Neuronal stem cell (in vitro differentiated cells): Measurements from ENCODE around the gene PLA2G2C.

ENCODE experiments used
- DNase-seq: peaks from one replicate; pipeline ENCODE4 v3.0.0-alpha.2; 2013; ENCODE audit warnings: low spot score
- H2AFZ ChIP-seq: one replicate; pipeline ENCODE4 v1.6.1; 2013; ENCODE audit warnings: mild to moderate bottlenecking, low read length, inconsistent platforms
- H2AK5ac ChIP-seq: 2 replicates; pipeline ENCODE4 v1.6.1; 2013; ENCODE audit warnings: low read depth, mild to moderate bottlenecking, inconsistent platforms, low read length, moderate library complexity, mixed read lengths
- H2BK120ac ChIP-seq: 2 replicates; pipeline ENCODE4 v1.6.1; 2013; ENCODE audit warnings: low read depth, mild to moderate bottlenecking, inconsistent platforms, low read length, moderate library complexity, mixed read lengths
- H2BK12ac ChIP-seq: one replicate; pipeline ENCODE4 v1.6.1; 2013; ENCODE audit warnings: low read length, inconsistent platforms
- H2BK15ac ChIP-seq: 2 replicates; pipeline ENCODE4 v1.6.1; 2013; ENCODE audit warnings: mild to moderate bottlenecking, low read length, inconsistent platforms, mixed read lengths
- H2BK5ac ChIP-seq: one replicate; pipeline ENCODE4 v1.6.1; 2013; ENCODE audit warnings: inconsistent platforms, mild to moderate bottlenecking, low read length, moderate library complexity
- H3K14ac ChIP-seq: one replicate; pipeline ENCODE4 v1.6.1; 2013; ENCODE audit warnings: low read length, inconsistent platforms
- H3K18ac ChIP-seq: 2 replicates; pipeline ENCODE4 v1.6.1; 2013; ENCODE audit warnings: low read length, inconsistent platforms
- H3K23ac ChIP-seq: 2 replicates; pipeline ENCODE4 v1.6.1; 2013; ENCODE audit warnings: low read depth, mild to moderate bottlenecking, mixed read lengths, low read length, inconsistent platforms; ENCODE audit not compliant: poor library complexity
- H3K27ac ChIP-seq: replicated peaks from 3 replicates; pipeline ENCODE4 v1.5.1; 2013; ENCODE audit warnings: low read length, inconsistent platforms
- H3K27me3 ChIP-seq, 3 experiments: 2 replicates each; pipeline ENCODE4 v1.6.1; 2013; ENCODE audit warnings: low read length in 3 of 3, mild to moderate bottlenecking in 2 of 3, inconsistent platforms in 1 of 3, low read depth in 1 of 3, mixed read lengths in 1 of 3, moderate library complexity in 1 of 3; ENCODE audit not compliant: control insufficient read depth in 3 of 3, insufficient read depth in 3 of 3
- H3K36me3 ChIP-seq, 2 donors: replicated peaks in 1 of 2; 2 replicates each; pipeline ENCODE4 v1.6.1; 2013; ENCODE audit warnings: low read length in 2 of 2; ENCODE audit not compliant: control insufficient read depth in 2 of 2, insufficient read depth in 2 of 2
- H3K4ac ChIP-seq: 2 replicates; pipeline ENCODE4 v1.6.1; 2013; ENCODE audit warnings: inconsistent platforms, mild to moderate bottlenecking, low read length, moderate library complexity
- H3K4me1 ChIP-seq, 2 donors: 1 replicate in 1 of 2; 2 replicates in 1 of 2; pipeline ENCODE4 v1.6.1; 2013; ENCODE audit warnings: low read length in 2 of 2, low read depth in 1 of 2; ENCODE audit not compliant: control insufficient read depth in 2 of 2, insufficient read depth in 1 of 2
- H3K4me2 ChIP-seq: one replicate; pipeline ENCODE4 v1.6.1; 2013; ENCODE audit warnings: mild to moderate bottlenecking, low read length, inconsistent platforms; ENCODE audit not compliant: insufficient read depth, poor library complexity, severe bottlenecking
- H3K4me3 ChIP-seq, 2 donors: 2 replicates each; pipeline ENCODE4 v1.5.1; 2013; ENCODE audit warnings: low read length in 2 of 2, mild to moderate bottlenecking in 2 of 2, inconsistent platforms in 1 of 2, moderate library complexity in 1 of 2
- H3K79me1 ChIP-seq: one replicate; pipeline ENCODE4 v1.6.1; 2013; ENCODE audit warnings: low read depth, mild to moderate bottlenecking, inconsistent platforms, low read length, moderate library complexity
- H3K9ac ChIP-seq: one replicate; pipeline ENCODE4 v1.6.1; 2013; ENCODE audit warnings: mild to moderate bottlenecking, low read depth, low read length, inconsistent platforms; ENCODE audit not compliant: poor library complexity
- H3K9me3 ChIP-seq, 2 donors: replicated peaks in 1 of 2; 2 replicates each; pipeline versions ENCODE3 to v1.6.1; 2013; ENCODE audit warnings: low read length in 2 of 2, mild to moderate bottlenecking in 2 of 2, inconsistent platforms in 1 of 2, low read depth in 1 of 2, mixed read lengths in 1 of 2, moderate library complexity in 1 of 2; ENCODE audit not compliant: control insufficient read depth in 2 of 2, insufficient read depth in 1 of 2
- H4K8ac ChIP-seq: one replicate; pipeline ENCODE4 v1.6.1; 2013; ENCODE audit warnings: low read depth, mild to moderate bottlenecking, inconsistent platforms, low read length, moderate library complexity
- H4K91ac ChIP-seq: one replicate; pipeline ENCODE4 v1.6.1; 2013; ENCODE audit warnings: low read length, low read depth, mild to moderate bottlenecking, inconsistent platforms; ENCODE audit not compliant: poor library complexity
- WGBS, 2 donors: extraction: QIAGEN DNeasy Blood & Tissue Kit; methylation state at CpG; one replicate each; pipeline ENCODE4 v1.1.7; 2013; ENCODE audit warnings: missing lambda C conversion rate in 2 of 2, mixed read lengths in 1 of 2; ENCODE audit not compliant: insufficient read length in 2 of 2, insufficient replicate concordance in 1 of 2; ENCODE audit errors: extremely low coverage in 2 of 2; 5-methylcytosine and 5-hydroxymethylcytosine counted together

The PLA2G2C gene

GRCh38 chr1:20197329-20197791 is 11.0 kb upstream of the PLA2G2C start:
- H2AK5ac ChIP-seq, result no peak overlapping the region
- H3K9me3 ChIP-seq, result no peaks in the 10 kb centered on the region
- peaks cover 0 to 12% (median 0%) of the 10 kb centered on the region in 3 experiments for H3K27me3 ChIP-seq
- H2BK5ac ChIP-seq, result no peak overlapping the region
- no peak overlapping the region for H3K23ac ChIP-seq
- H3K4me2 ChIP-seq, result no peak overlapping the region
- no peak overlapping the region for H3K14ac ChIP-seq
- H4K8ac ChIP-seq, result no peak overlapping the region
- no peak overlapping the region for H2BK12ac ChIP-seq
- H2BK120ac ChIP-seq, result no peak overlapping the region
- H3K36me3 ChIP-seq, result no peaks in the 10 kb centered on the region
- H2AFZ ChIP-seq, result no peak overlapping the region
- no peak overlapping the region for H3K4me3 ChIP-seq
- no peaks in the 10 kb centered on the region for H3K79me1 ChIP-seq
- no peak for DNase-seq
- H3K27ac ChIP-seq, result no peak overlapping the region
- H3K18ac ChIP-seq, result no peak overlapping the region
- WGBS, 2 donors, result no CpG with 5 or more reads among the region's 6 CpGs
- no peak overlapping the region for H4K91ac ChIP-seq
- no peak overlapping the region for H2BK15ac ChIP-seq
- H3K4ac ChIP-seq, result no peak overlapping the region
- H3K4me1 ChIP-seq, result no peaks in the 10 kb centered on the region
- no peak overlapping the region for H3K9ac ChIP-seq

- no peaks in the 10 kb centered on the region for H3K4me1 ChIP-seq
- H3K4ac ChIP-seq, result no peak overlapping the region
- H3K23ac ChIP-seq, result no peak overlapping the region
- H3K36me3 ChIP-seq, result no peaks in the 10 kb centered on the region
- no peak overlapping the region for H2AFZ ChIP-seq
- H3K4me2 ChIP-seq, result no peak overlapping the region
- H3K27me3 ChIP-seq, result peaks cover 0 to 9% (median 2%) of the 10 kb centered on the region in 3 experiments
- no peak overlapping the region for H2BK5ac ChIP-seq
- H3K27ac ChIP-seq, result no peak overlapping the region
- H4K91ac ChIP-seq, result no peak overlapping the region
- H3K4me3 ChIP-seq, result no peak overlapping the region
- no peak overlapping the region for H3K14ac ChIP-seq
- no peaks in the 10 kb centered on the region for H3K9me3 ChIP-seq
- H2AK5ac ChIP-seq, result no peak overlapping the region
- no peak overlapping the region for H2BK15ac ChIP-seq
- H2BK12ac ChIP-seq, result no peak overlapping the region
- no CpG with 5 or more reads among the region's 4 CpGs for WGBS, 2 donors
- H4K8ac ChIP-seq, result no peak overlapping the region
- no peaks in the 10 kb centered on the region for H3K79me1 ChIP-seq
- H2BK120ac ChIP-seq, result no peak overlapping the region
- H3K18ac ChIP-seq, result no peak overlapping the region
- DNase-seq, result no peak
- H3K9ac ChIP-seq, result no peak overlapping the region
Observed at GRCh38 chr1:20195462-20195780, 9.1 kb upstream of the PLA2G2C start.

GRCh38 chr1:20194757-20195461 is 8.6 kb upstream of the PLA2G2C start:
- peak; percentile 51 for DNase-seq
- Histone ChIP-seq H2AK5ac (no peak overlapping the region), H4K91ac (no peak overlapping the region), H3K79me1 (no peaks in the 10 kb centered on the region), H2BK15ac (no peak overlapping the region), H3K23ac (no peak overlapping the region), H3K27ac (no peak overlapping the region), H3K4me1 (no peaks in the 10 kb centered on the region), H3K9ac (no peak overlapping the region), H3K18ac (no peak overlapping the region), H3K14ac (no peak overlapping the region), H2BK12ac (no peak overlapping the region), H3K36me3 (no peaks in the 10 kb centered on the region), H3K27me3 (peaks cover 0 to 7% (median 2%) of the 10 kb centered on the region in 3 experiments), H2BK5ac (no peak overlapping the region), H2AFZ (no peak overlapping the region), H2BK120ac (no peak overlapping the region), H3K4me2 (no peak overlapping the region), H3K4ac (no peak overlapping the region), H4K8ac (no peak overlapping the region), H3K4me3 (no peak overlapping the region), H3K9me3 (no peaks in the 10 kb centered on the region)
- no CpG with 5 or more reads among the region's 15 CpGs for WGBS, 2 donors

GRCh38 chr1:20194224-20194623 is 7.9 kb upstream of the PLA2G2C start:
- Histone ChIP-seq H3K18ac (no peak overlapping the region), H3K23ac (no peak overlapping the region), H2AK5ac (no peak overlapping the region), H3K4ac (no peak overlapping the region), H2BK120ac (no peak overlapping the region), H2BK5ac (no peak overlapping the region), H3K9ac (no peak overlapping the region), H2AFZ (no peak overlapping the region), H3K4me1 (no peaks in the 10 kb centered on the region), H2BK12ac (no peak overlapping the region), H3K4me3 (no peak overlapping the region), H3K27ac (no peak overlapping the region), H3K27me3 (peaks cover 0 to 5% (median 2%) of the 10 kb centered on the region in 3 experiments), H3K4me2 (no peak overlapping the region), H3K14ac (no peak overlapping the region), H3K9me3 (no peaks in the 10 kb centered on the region), H4K8ac (no peak overlapping the region), H4K91ac (no peak overlapping the region), H2BK15ac (no peak overlapping the region), H3K36me3 (no peaks in the 10 kb centered on the region), H3K79me1 (no peaks in the 10 kb centered on the region)
- no peak for DNase-seq
- no CpG with 5 or more reads among the region's 2 CpGs for WGBS, 2 donors
